Keratinocyte (primary cell): ENCODE results near the gene ST6GALNAC6. TPM values are rescaled to one million over a fixed set of nuclear protein-coding genes. Genes with fewer than 3 reads are reported as not detected.

ENCODE experiments used
- DNase-seq: peaks from one replicate; pipeline ENCODE4 v3.0.0-alpha.2; 2011; ENCODE audit warnings: low read depth, missing footprints, low spot score
- FAIRE-seq: peaks from 2 replicates; lab custom pipeline; 2011; peaks lifted over from hg19 to GRCh38; lab: Jason Lieb, UNC
- H2AFZ ChIP-seq: 2 replicates; pipeline ENCODE4 v1.6.0; 2012; ENCODE audit warnings: low read length, control low read depth, inconsistent platforms; ENCODE audit not compliant: control insufficient read depth
- H3K27ac ChIP-seq: 2 replicates; pipeline ENCODE4 v1.5.1; 2011; ENCODE audit warnings: low read length; ENCODE audit not compliant: control insufficient read depth, insufficient read depth
- H3K27me3 ChIP-seq: 3 replicates; pipeline ENCODE4 v1.6.0; 2011; ENCODE audit warnings: low read length; ENCODE audit not compliant: control insufficient read depth, insufficient read depth; ENCODE audit errors: extremely low read depth
- H3K36me3 ChIP-seq, 2 experiments: 2 replicates in 1 of 2; 3 replicates in 1 of 2; pipeline ENCODE4 v1.5.1; 2011; ENCODE audit warnings: low read length in 2 of 2, mild to moderate bottlenecking in 1 of 2; ENCODE audit not compliant: control insufficient read depth in 2 of 2, insufficient read depth in 2 of 2; ENCODE audit errors: extremely low read depth in 1 of 2
- H3K4me1 ChIP-seq: 3 replicates; pipeline ENCODE4 v1.5.1; 2011; ENCODE audit warnings: low read length; ENCODE audit not compliant: control insufficient read depth, insufficient read depth; ENCODE audit errors: extremely low read depth
- H3K4me2 ChIP-seq: 3 replicates; pipeline ENCODE4 v1.6.0; 2011; ENCODE audit warnings: low read depth, low read length; ENCODE audit not compliant: control insufficient read depth, insufficient read depth; ENCODE audit errors: extremely low read depth
- H3K4me3 ChIP-seq, 3 experiments: fragments of 200-600 bp in 1 of 3; sonication (generic) in 1 of 3; 2 replicates in 2 of 3; 3 replicates in 1 of 3; pipeline ENCODE4 v1.5.1; 2011 to 2016; ENCODE audit warnings: low read length in 3 of 3, mild to moderate bottlenecking in 3 of 3, control low read depth in 2 of 3, inconsistent platforms in 1 of 3, low read depth in 1 of 3, mixed read lengths in 1 of 3, mixed run types in 1 of 3, moderate library complexity in 1 of 3; ENCODE audit not compliant: control insufficient read depth in 2 of 3, insufficient read depth in 2 of 3; ENCODE audit errors: extremely low read depth in 1 of 3
- H3K79me2 ChIP-seq: 2 replicates; pipeline ENCODE4 v1.6.0; 2012; ENCODE audit warnings: low read length; ENCODE audit not compliant: control insufficient read depth, insufficient read depth
- H3K9ac ChIP-seq: 3 replicates; pipeline ENCODE4 v1.6.0; 2011; ENCODE audit warnings: low read length; ENCODE audit not compliant: control insufficient read depth, insufficient read depth; ENCODE audit errors: extremely low read depth
- H3K9me1 ChIP-seq: 3 replicates; pipeline ENCODE4 v1.6.0; 2011; ENCODE audit warnings: low read length; ENCODE audit not compliant: control insufficient read depth, insufficient read depth; ENCODE audit errors: extremely low read depth
- H3K9me3 ChIP-seq: 2 replicates; pipeline ENCODE4 v1.5.1; 2012; ENCODE audit warnings: low read depth, low read length; ENCODE audit not compliant: control insufficient read depth
- H4K20me1 ChIP-seq: 3 replicates; pipeline ENCODE4 v1.6.0; 2011; ENCODE audit warnings: low read length; ENCODE audit not compliant: control insufficient read depth, insufficient read depth; ENCODE audit errors: extremely low read depth
- EZH2 ChIP-seq: IDR thresholded peaks from one replicate; pipeline ENCODE4 v1.6.1; 2012; ENCODE audit warnings: inconsistent platforms, mild to moderate bottlenecking, low read length, moderate library complexity
- dilution Hi-C: fragments of 300-500 bp; cut with MboI; formaldehyde crosslinking; loops from one replicate; pipeline ENCODE4 v1.7.0; 2020; ENCODE audit warnings: low sequenced_read_pairs; ENCODE audit not compliant: extremely low pct_ligation_motif_present
- polyA minus RNA-seq, 3 experiments: library from RNA; depleted of rRNA, polyadenylated mRNA; stranded (reverse); fragments of >200 nt; gene quantifications; 1 replicate in 1 of 3; 2 replicates in 1 of 3; 3 replicates in 1 of 3; pipeline ENCODE4 v1.2.3, GENCODE V29; 2011
- polyA plus RNA-seq, 5 experiments: library from polyadenylated mRNA; depleted of rRNA in 3 of 5; stranded (reverse) in 3 of 5; stranded (forward) in 1 of 5; unstranded in 1 of 5; fragments of >200 nt; gene quantifications; 1 replicate in 1 of 5; 2 replicates in 3 of 5; 3 replicates in 1 of 5; pipeline versions ENCODE4 v1.2.1 to v1.2.3, GENCODE V29; 2011 to 2012; ENCODE audit warnings: missing spikeins in 2 of 5, low read depth in 1 of 5, low replicate concordance in 1 of 5
- TF ChIP-seq, protein P1 (sequence below), 3 experiments: IDR thresholded peaks in 1 of 3; conservative IDR thresholded peaks in 1 of 3; optimal IDR thresholded peaks in 1 of 3; 2 replicates in 2 of 3; 3 replicates in 1 of 3; pipeline versions ENCODE3 to v1.5.1; 2011; ENCODE audit warnings: low read length in 3 of 3, mild to moderate bottlenecking in 3 of 3, moderate library complexity in 2 of 3, control low read depth in 1 of 3, inconsistent platforms in 1 of 3; ENCODE audit not compliant: insufficient read depth in 2 of 3; ENCODE audit errors: extremely low read depth in 1 of 3

ST6GALNAC6 gene, protein sequence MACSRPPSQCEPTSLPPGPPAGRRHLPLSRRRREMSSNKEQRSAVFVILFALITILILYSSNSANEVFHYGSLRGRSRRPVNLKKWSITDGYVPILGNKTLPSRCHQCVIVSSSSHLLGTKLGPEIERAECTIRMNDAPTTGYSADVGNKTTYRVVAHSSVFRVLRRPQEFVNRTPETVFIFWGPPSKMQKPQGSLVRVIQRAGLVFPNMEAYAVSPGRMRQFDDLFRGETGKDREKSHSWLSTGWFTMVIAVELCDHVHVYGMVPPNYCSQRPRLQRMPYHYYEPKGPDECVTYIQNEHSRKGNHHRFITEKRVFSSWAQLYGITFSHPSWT
- polyA plus RNA-seq (20.1 to 55.8 TPM (median 21.1 TPM) in 3 replicates), polyA minus RNA-seq (40.2 to 78.3 TPM (median 46.2 TPM) in 3 replicates)
- 4.2 TPM for polyA plus RNA-seq (2011; ENCODE audit: low read depth)
- 27.9 and 43.7 TPM in 2 replicates for polyA plus RNA-seq (2011; cell fraction: cytosol; rRNA removed)
- 35.1 and 46.6 TPM in 2 replicates for polyA plus RNA-seq (2011; cell fraction: nucleus; rRNA removed)
- polyA plus RNA-seq (2012; ENCODE audit: low replicate concordance) = 20.0 and 24.9 TPM in 2 replicates
- 25.1 TPM for polyA minus RNA-seq (2011; cell fraction: cytosol; rRNA and poly(A)+ RNA removed)
- 9.2 and 11.3 TPM in 2 replicates for polyA minus RNA-seq (2011; cell fraction: nucleus; rRNA and poly(A)+ RNA removed)

DNA sequence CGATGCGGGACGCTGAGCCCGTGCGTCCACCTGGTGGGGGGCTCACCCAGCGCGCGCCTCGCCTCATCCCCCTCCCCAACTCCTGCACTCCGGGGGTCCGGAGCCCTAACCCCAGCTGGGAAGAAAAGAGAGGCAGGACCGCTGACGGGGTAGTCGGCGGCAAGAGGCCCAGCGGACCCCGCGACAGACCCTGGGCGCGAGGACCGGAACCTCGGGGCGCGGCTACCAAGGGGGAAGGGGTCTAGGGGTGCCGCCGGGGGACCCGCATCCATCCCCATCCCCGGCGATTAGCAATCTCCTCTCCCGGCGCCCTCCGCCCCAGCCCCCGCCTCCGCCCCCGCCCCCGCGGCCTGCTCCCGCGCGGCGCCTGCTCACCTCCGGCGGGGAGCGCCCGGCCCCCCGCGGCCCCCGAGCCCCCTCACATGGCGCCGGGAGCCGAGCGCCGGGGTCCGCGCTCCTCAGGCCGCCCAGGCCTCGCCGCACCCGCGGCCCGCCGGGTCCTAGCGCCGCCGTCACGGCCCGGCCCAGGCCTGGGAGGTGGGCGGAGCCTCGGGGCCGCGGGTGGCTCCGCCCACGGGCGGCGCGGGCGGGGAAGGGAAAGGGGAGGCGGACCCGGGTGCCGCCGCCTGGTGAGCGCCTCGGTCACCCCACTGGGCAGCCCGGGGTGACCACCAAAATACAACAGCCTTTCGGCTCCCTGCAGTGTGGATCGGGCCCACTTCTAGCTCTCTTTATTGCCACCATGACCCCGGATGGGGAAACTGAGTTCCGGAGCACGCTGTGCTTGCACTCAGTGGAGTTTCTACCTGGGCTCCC, at the start of gene ST6GALNAC6:
Gene ST6GALNAC6, minus strand, starts transcription at position 476 of the 816 bp plus-strand sequence. CDS start 1,622 bp downstream, outside the sequence.
- peak within 1 kb of the TSS; percentile 94 for H2AFZ ChIP-seq
- no peak for DNase-seq
- dilution Hi-C loops = no loop called here
- FAIRE-seq = no peak
- TF ChIP-seq EZH2 = no peak
- TF ChIP-seq, protein P1, sequence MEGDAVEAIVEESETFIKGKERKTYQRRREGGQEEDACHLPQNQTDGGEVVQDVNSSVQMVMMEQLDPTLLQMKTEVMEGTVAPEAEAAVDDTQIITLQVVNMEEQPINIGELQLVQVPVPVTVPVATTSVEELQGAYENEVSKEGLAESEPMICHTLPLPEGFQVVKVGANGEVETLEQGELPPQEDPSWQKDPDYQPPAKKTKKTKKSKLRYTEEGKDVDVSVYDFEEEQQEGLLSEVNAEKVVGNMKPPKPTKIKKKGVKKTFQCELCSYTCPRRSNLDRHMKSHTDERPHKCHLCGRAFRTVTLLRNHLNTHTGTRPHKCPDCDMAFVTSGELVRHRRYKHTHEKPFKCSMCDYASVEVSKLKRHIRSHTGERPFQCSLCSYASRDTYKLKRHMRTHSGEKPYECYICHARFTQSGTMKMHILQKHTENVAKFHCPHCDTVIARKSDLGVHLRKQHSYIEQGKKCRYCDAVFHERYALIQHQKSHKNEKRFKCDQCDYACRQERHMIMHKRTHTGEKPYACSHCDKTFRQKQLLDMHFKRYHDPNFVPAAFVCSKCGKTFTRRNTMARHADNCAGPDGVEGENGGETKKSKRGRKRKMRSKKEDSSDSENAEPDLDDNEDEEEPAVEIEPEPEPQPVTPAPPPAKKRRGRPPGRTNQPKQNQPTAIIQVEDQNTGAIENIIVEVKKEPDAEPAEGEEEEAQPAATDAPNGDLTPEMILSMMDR (optimal IDR thresholded peaks at IDR 0.05 in 1 of 3, IDR thresholded peaks at IDR 0.05 in 1 of 3, conservative IDR thresholded peaks at IDR 0.05 in 1 of 3; ENCODE audit: extremely low read depth in 1 of 3, insufficient read depth in 2 of 3, low read length in 3 of 3) = no peak
- H3K4me1 ChIP-seq = peaks cover 8% of the 10 kb centered on the region
- no peaks in the 10 kb centered on the region for H3K27me3 ChIP-seq
- peaks cover 10 to 13% of the 10 kb centered on the region in 2 experiments for H3K36me3 ChIP-seq
- H3K9ac ChIP-seq = peak within 1 kb of the TSS; percentile 81
- H3K79me2 ChIP-seq = peaks cover 2% of the 10 kb centered on the region
- H3K4me3 ChIP-seq = peak within 1 kb of the TSS; percentile 79 to 83 (median 80)
- H4K20me1 ChIP-seq = no peaks in the 10 kb centered on the region
- H3K4me2 ChIP-seq = peak within 1 kb of the TSS; percentile 91
- peaks cover 1% of the 10 kb centered on the region for H3K9me3 ChIP-seq
- H3K27ac ChIP-seq = peak within 1 kb of the TSS; percentile 43
- no peaks in the 10 kb centered on the region for H3K9me1 ChIP-seq

DNA sequence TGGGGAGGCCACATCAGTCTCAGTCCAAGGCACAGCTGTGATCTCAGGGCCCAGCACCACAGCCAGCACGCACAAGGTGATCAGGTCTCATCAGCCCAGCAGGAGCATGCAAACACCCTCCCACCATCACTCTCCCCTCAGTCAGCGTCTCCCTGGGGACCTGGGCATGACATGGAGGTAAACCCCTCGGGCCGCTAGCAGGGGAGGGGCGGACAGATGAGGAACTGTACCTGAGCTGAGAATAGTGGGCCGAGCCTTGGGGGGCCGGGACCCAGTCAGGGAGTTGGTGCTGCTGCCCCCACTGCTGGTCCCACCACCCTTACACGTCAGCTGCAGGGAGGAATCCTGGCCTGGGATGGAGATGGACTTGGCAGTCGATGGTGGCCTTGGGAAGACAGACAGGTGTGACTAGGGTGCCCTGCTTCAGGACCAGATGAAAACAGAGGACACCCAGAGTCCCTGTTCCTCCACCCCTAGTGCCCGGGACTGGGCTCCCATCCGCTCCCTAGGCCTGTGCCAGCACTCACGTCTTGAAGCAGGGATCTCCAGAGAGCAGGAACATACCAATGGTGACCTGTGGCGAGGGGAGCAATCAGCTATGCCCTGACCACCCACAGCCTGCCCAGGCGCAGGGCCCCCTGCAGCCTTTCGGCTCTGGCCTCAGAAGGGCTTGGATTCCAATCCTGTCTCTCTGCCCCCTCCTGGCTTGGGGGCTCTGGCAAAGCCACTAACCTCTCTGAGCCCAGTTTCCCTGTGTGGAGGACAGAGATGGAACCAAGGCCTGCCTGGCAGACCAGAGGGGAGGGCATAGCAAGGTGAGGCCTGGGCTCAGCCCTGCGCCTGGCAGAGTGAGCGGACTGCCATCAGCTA, 48.7 kb upstream of the ST6GALNAC6 start:
- Histone ChIP-seq H2AFZ (no peak overlapping the region), H3K9me1 (no peaks in the 10 kb centered on the region), H3K9ac (no peak overlapping the region), H3K4me1 (no peaks in the 10 kb centered on the region), H4K20me1 (peaks cover 5% of the 10 kb centered on the region), H3K36me3 (peaks cover 3 to 5% of the 10 kb centered on the region in 2 experiments), H3K4me2 (no peak overlapping the region), H3K27me3 (no peaks in the 10 kb centered on the region), H3K79me2 (no peaks in the 10 kb centered on the region), H3K4me3 (no peak overlapping the region), H3K27ac (no peak overlapping the region), H3K9me3 (no peaks in the 10 kb centered on the region)
- DNase-seq (no peak), FAIRE-seq (no peak)
- TF ChIP-seq, protein P1 (optimal IDR thresholded peaks at IDR 0.05 in 1 of 3, IDR thresholded peaks at IDR 0.05 in 1 of 3, conservative IDR thresholded peaks at IDR 0.05 in 1 of 3; ENCODE audit: extremely low read depth in 1 of 3, insufficient read depth in 2 of 3, low read length in 3 of 3) = no peak
- TF ChIP-seq EZH2 = no peak
- dilution Hi-C loops = loop anchor here (25.0 kb wide), 1 partner anchor 114 kb away; the partner anchor contains the start of genes NAIF1 and SLC25A25
